ENCODE measurements around the gene STEEP1. TPM values are rescaled to one million over a fixed set of nuclear protein-coding genes. Genes with fewer than 3 reads are reported as not detected.

The STEEP1 gene
- total and polyA plus RNA-seq, 2 of the 13 experiments (the other 11 are each of a cell fraction or from before 2014, with no cell fraction given): 7.7 to 23.1 TPM

- TF ChIP-seq HNF1A (IDR thresholded peaks at IDR 0.05; ENCODE audit: low read depth) (no peak), HNF1A (CRISPR knock-in tag; IDR thresholded peaks at IDR 0.05; ENCODE audit: borderline replicate concordance) (peak; percentile 21; the same call in 1 of the 2 replicates), PRDM10 (CRISPR knock-in tag; IDR thresholded peaks at IDR 0.05; ENCODE audit: low read depth) (no peak), CEBPZ (IDR thresholded peaks at IDR 0.05; ENCODE audit: low read length) (no peak), FOXA3 (CRISPR knock-in tag; IDR thresholded peaks at IDR 0.05) (peak; percentile 12; the same call in 1 of the 2 replicates), ZNF567 (CRISPR knock-in tag; IDR thresholded peaks at IDR 0.05; ENCODE audit: borderline replicate concordance) (no peak), ETV6 (CRISPR knock-in tag; conservative IDR thresholded peaks at IDR 0.05) (no peak), TOPORS (CRISPR knock-in tag; IDR thresholded peaks at IDR 0.05) (no peak), ZNF484 (CRISPR knock-in tag; IDR thresholded peaks at IDR 0.05; ENCODE audit: borderline replicate concordance, low read depth) (no peak), ZNF687 (CRISPR knock-in tag; IDR thresholded peaks at IDR 0.05) (peak; percentile 80)
Measured at GRCh38 chrX:119502727-119503483, 62.3 kb downstream of the STEEP1 start (continued).

Measured in HepG2 (cell line).